HG03175 (cell line): ENCODE results near the gene ASPRV1.

Source experiments
- ATAC-seq: cut with Tn5 transposase; IDR thresholded peaks from one replicate; pipeline ENCODE4 v1.9.1; 2021; ENCODE audit warnings: mild to moderate bottlenecking, moderate library complexity; ENCODE audit not compliant: unreplicated experiment

Gene ASPRV1

DNA sequence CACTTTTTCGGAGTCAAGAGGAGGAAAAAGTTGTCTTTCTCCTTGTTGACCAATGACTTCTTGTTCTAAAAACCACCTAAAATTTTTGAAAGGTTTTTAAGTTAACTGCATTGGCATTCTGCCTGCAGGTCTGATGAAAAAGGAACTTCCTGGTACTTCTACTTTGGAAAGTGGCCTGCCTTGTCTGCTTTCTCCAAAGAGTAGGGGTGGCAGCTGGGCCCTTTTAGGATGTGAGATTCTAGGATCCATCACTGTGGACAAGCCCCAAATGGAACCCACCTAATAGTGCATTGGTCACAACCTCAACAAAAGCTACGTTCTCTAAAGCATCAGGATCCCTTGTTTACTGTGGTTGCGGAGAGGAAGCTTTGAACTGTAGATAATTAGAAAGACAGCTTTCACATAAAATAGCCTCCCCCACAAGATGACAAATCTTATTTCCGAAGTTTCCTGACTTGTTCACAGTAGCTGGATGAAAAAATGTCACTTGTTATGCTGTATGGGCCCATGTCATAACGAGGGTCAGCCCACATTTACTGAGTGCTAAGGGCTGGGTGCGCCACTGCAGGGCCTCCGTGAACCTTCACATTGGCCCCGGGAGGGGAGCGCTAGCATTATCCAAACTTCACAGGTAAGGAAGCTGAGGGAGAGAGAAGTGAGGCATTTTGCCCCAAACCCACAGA lies 17.4 kb downstream of the ASPRV1 start:
- no peak for ATAC-seq

DNA sequence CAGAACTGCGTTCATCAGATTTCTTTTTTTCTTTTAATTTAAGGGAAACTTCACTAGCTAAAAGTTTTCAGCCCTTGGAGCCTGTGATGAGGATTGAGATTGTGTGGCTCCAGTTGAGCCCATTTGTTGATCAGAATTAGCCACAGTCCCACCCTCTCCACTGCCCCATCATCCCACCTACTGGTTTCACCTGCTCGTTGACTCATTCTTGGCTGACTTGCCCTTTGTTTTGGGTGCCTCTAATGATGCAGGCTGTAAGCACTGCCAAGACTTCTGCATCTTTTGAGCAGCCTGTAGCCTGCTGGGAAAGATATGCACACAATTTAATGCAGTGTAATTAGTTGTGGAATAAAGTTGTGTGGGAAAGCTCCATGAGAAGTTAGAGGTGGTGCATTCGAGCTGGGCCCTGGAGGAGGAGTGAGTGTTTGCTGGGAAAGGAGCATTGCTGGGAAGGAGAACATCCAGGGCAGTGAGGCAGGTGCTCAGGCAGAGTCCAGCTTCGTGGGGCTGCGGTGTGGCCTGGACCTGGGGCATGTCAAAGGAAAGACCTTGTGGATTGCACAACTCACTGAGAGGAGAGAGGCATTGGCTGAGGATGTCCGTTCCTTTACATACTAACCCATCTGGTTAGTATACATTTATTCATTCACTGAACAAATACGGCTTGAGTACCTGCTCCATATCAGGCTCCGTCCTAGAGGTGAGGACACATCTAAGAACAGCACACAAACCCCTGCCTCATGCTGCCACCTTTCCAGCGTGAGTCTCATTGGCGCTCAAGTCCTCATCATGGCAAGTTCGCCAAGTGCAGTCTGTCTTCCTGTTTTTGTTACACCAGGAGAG lies 18.2 kb downstream of the ASPRV1 start:
- ATAC-seq: no peak

DNA sequence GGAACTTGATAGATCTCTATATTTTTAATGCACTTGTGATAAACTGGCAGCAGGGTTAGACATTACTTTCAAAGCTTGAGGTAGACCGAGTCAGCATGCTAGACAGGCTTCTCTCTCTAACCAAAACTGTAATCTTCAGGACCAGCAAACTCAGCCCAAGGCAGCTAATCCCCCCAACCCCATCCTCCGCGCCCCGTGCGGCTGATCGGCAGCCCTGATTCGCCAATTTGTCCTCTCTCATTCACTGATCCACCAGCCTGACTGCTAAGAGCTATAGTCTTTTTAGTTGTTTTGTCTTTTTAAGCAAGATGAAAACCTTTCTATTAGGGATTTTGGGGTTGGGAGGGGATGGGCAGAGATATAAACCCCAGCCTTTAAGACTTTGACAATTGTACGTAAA lies 20.7 kb downstream of the ASPRV1 start:
- ATAC-seq: no peak

DNA sequence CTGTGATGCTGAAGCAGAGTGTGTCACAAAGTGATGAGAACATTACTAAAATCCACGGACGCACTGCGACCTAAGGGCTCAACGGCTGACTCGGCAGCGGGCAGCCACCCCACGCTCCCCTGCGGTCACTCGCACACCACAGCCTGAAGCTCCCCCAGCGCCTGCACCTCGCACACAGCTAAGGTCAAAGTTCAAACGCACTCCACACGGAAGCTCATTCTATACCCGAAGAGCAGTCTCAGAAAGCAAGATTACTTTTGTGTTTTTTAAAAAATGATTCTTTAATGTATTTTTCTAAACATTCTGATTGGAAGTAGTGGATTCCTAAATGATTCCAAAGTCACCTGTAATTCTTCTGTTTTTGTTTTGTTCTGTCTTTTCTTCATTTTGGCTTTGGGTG lies 21.7 kb downstream of the ASPRV1 start:
- ATAC-seq: no peak

DNA sequence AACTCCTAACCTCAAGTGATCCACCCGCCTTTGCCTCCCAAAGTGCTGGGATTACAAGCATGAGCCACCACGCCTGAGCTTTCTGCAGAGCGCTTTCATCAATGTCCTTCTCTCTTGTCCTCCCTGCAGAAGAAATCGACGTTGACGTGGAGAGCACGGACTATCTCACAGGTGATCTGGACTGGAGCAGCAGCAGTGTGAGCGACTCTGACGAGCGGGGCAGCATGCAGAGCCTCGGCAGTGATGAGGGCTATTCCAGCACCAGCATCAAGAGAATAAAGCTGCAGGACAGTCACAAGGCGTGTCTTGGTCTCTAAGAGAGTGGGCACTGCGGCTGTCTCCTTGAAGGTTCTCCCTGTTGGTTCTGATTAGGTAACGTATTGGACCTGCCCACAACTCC lies 23.5 kb downstream of the ASPRV1 start:
- ATAC-seq: no peak

DNA sequence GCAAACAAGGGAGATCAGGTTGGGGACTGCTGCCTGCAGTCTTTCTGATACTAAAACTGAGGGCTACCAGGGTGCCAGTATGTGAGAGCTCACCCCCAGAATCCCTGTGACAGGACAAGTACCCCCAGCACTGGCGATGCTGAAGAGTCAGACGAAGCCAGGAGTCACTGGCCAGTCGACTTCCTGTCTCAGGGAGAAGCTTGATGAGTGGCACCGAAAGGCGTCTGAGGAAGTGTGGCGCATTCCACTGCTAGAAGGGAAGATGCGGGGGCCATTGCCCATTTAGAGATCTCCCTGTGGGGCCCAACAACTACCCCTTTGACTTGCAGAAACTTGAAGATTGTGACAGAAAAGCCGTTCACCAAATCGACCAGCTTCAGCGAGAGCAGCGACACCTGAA lies 24.5 kb downstream of the ASPRV1 start:
- no peak for ATAC-seq

DNA sequence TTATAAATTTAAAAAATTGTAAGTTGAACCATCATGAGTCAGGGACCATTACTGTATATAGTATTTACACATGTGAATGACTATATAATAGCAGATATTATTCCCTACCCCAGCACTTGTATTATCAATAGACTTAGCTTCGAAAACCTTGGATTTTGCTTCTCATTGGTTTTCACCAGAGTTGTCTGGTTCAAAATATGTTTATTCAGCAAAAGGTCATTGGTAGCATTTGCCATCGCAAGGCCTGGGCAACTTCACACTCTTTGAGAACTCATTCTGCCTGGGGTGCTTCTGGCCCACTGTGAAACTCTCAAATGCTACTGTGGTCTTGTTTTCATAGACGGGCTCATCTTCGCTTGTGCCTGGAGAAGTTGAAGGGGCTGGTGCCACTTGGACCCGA lies 26.4 kb downstream of the ASPRV1 start:
- ATAC-seq: no peak

DNA sequence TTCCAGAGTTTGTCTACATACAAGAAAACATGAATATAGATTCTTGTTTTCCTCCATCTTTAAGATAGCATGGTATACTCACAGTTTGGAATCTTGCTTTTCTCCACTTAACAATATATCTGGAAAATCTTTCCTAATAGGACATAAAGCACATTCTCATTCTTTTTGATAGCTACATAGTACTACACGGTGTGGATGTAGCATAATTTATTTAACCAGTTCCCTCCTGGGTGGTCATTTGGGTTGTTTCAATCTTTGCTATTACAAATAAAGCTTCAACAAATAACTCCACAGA lies 26.9 kb downstream of the ASPRV1 start:
- ATAC-seq: no peak

DNA sequence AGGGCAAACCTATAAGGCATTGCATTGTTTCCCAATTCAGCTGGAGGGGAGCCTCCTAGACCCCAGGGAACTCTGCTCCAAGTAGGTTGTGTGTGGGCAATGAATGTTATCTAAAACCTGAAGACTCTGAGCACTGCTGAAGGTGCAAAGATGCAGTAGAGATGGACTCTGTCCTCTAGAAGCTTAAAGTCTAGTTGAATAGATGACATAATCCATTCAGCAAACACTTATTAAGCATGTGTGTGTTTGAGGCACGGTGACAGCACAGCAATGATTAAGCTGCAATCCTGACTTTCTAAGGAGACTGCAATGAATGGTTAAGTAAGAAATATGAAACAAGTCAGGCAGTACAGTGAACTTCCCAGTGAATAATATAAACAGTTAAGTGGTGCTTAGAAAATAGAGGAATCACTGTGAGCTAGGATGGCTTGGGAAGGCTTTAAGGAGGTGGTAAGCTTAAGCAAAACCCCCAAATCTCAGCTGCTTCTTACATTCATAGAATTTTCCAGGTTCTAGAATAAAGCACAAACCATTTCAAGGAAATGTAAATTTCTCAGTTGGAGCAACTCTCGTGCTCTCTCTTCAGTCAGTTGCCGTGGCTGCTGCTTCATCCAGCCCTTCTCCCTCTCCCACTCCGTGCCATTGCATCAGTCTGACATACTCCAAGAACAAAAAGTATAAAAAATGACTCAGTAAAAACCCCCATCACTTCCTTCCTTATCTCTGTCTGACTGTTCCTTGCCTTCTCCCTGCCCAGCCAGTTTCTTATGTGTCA lies 27.4 kb downstream of the ASPRV1 start:
- ATAC-seq: no peak

DNA sequence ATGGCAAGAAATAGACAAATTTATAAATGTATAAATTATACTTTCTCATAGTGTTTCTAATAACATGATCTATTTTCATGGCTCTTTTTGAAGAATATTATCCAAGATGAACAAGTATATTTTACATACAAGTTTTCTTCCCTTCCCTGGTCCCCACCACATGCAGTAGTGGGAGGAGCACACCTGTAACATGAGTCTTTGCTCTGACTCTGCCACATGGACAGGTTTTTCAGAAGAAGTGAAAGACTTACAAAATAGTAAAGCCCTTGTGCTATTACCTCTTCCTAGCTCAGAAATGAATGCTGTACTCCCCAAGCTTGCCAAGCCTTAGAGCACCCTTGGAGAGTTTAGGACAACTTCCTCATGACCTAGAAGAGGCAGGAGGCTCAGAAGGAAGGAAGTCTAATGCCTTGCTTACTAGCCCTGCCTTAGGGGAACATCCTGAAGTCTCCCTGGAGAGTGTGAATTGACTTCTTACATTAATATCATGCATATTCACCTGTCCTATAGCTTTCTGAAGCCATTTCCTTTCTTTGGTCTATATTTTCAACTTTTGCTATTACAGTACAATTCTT lies 28.1 kb downstream of the ASPRV1 start:
- ATAC-seq: no peak

DNA sequence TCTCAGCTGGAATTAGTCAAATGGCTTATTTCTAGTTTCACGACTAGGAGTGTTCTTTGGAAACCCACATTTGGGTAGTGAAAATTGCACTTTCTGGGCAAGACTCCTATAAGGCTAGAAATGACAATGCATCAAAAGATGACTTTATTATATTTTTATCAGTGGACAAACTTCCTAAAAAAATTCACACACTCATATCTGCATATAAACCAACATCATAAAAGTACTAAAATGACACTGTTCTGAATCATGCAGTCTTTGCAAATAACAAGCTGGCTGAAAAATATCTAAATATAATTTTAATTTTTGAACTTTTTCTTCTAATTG lies 28.9 kb downstream of the ASPRV1 start:
- no peak for ATAC-seq

DNA sequence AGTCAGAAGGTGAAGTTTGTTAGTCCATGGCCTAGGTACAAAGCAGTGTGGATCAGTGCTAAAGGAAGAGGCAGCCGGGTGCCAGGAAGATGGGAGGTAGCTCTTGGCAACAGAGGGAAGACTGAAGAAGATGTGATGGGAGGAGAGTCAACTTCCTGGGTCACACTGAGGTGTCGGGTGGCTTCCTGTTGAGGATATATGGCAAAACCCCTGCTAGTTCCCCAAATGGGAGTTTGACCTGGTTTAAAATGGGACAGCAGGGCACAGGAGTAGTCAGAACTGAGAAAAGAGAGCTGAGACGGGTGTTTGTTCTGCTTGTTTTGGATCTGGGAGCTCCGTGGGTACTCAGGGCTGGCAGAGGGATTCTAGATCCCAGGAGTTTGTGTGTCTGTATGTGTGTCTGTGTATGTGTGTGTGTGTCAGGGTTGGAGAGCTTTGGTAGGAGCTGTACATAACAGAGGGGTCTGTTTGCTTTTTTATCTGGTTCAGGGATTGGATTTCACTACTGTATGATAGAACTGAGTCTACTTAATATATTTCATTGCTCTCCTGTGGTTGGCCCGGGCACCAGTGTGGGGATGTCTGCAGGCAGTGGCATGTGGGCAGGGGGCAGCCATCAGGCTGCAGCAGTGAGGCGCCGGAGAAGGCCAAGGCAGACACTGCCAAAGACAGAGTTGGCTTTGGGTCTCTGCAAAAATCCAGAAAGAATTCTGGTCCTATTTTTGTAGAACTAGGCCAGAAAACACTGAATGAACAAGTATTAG lies 29.4 kb downstream of the ASPRV1 start:
- ATAC-seq: no peak

DNA sequence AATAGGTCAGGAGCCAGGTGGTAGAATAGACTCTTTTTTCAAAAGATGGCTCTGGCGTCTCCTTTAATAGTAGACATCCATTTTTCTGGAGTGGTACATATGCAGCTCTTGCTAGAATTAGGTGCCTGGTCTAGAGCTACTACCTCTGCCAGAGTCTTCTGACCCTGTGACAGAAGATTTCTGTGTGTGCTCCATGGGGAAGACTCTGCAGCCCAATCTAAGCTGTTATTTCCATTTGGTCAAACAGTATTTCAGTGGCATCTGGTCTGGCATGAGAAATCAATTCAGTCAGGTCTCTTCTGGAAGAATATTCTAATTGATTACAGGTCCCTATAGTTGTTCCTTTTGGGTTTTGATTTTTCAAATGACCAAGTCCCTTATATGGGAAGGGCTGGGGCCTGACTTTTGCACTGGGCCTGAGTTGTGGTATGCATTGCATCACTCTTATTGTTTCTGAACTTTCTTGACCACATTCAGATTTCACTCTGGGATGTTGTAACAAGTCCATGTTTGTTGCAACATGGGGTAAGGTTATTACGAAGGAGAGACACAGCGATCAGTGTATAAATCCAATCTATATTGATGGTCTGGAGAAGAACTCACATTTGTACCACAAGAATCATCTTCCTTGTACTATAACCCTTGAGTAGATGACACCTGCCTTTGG lies 34.4 kb downstream of the ASPRV1 start:
- ATAC-seq: no peak

DNA sequence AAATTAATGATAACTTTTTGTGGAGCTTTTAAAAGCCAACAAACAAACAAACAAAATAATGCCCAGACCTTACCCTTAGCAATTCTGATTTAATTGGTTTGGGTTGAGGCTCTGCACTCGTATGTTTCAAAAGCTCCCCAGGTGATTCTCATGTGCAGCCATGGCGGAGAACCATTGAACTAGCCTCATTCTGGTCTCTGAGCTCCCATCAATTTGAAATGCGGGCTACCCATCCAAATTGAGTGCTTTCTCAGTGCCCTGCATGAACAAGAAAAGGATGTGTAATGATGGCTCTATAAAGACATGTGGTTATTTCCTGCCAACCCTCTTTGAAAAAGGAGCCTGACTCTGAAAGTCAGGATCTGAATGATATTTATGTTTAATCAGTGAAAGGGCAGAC lies 38.3 kb downstream of the ASPRV1 start:
- no peak for ATAC-seq

DNA sequence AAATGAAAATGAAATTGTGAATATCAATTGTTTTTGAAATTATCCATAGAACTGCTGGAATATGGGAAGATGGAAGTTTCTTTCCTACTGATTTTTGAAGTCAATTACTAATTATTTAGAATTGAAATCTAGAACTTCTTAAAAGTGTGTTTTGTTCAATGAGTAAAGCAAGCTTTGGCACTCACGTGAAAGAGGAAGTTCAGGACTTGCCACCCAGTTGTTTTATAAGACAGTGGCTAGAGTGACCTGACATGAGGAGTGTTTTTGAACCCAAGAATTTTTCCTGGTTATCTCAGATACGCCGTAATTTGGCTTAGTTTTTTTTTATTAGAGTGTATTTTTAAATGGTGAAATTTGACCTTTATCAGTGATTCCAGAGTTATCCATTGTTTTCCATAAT lies 43.0 kb downstream of the ASPRV1 start:
- no peak for ATAC-seq

DNA sequence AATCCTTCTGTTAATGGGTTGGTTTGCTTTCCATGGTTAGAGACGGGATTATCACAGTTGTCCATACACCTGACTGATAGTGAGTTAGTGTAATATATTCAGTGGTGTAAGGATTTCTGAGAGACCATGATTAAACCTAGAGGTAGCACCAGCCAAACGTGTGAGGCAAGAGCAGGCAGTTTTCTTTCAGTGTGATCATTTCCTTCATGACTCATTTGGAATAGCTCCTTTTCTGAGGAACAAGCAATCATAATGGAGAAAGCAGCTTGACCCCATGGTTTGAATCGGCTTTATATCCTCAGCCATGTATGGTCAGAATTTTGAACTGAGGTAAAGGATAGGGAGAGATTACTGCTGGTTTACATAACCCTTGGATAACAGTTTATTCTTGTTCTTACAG lies 43.6 kb downstream of the ASPRV1 start:
- no peak for ATAC-seq

DNA sequence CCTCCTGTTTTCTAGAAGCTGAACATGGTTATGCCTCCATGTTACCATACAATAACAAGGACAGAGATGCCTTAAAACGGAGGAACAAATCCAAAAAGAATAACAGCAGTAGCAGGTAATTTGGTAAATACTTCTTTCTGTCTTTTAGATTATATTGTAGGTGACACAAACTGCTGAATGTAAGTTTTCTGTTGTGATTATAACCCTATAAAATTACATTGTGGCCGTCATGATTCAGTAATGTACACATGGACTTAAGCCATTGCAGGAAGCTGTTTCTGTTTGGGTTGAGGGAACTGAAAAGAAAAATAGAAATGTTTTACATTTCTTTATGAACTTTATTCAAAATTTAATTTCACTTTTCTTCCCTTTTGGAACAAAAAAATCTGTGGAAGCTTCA lies 45.3 kb downstream of the ASPRV1 start:
- no peak for ATAC-seq

DNA sequence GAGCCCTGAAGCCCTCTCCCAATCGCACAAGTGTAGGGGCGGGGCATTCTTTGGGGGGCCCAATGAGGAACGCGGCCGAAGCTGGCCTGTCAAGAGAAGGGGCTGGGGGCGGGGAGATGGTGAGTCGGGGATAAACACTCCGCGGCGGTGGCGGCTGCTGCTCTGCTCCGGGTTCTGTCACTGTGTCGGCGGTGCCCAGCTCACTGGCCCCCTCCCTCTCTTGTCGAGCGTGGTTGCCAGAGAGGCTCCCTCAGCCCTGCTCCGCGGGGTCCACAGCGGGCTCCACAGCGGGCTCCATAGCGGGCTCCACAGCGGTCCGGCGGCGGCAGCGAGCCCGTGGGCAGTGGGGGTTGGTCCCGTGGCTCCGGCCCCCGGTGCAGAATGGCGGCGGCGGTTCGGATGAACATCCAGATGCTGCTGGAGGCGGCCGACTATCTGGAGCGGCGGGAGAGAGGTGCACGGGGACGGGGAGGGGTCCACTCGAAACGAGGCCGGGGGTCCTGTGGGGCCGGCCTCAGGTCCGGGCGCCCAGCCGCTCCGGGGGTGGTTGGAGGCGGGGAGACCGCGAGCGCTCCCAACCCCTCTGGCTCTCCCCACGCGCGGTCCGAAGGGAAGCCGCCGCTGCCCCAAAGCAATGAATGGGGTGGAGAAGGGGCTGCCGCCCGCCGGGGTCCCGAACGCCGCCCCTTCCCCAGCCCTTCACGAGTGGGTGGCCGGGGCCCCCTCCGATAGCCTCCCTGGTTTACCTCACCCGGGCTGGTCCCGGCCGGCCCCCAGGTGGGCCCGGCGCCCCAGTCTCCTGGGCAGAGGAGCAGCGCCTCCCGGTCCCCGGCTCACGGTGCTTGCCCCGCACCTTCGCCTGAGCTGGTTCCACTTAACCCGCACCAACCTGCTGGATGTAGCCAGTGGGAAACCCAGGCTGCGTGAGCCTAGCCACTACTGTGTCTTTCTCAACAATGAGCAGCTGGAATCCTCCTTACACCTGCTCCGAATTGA lies 46.2 kb downstream of the ASPRV1 start, which contains the start of gene MXD1:
TSS of gene MXD1 (plus strand) at position 160 of the 996 bp plus-strand sequence. CDS start at position 382, 222 bp downstream.
- no peak for ATAC-seq
